Psoas muscle (tissue), 8 donors: Measurements from ENCODE around the gene TCF15. TPM values are rescaled to one million over a fixed set of nuclear protein-coding genes. Genes with fewer than 3 reads are reported as not detected.

ENCODE experiments used
- ATAC-seq, 4 donors: fragments of 200-7000 bp; cut with Tn5 transposase; one replicate each; pipeline ENCODE4 v1.9.1; 2020; ENCODE audit warnings: moderate library complexity in 3 of 4, mild to moderate bottlenecking in 2 of 4
- DNase-seq, 2 donors: peaks; one replicate each; pipeline ENCODE4 v3.0.0-alpha.2; 2020
- H3K27ac ChIP-seq: fragments of 200-600 bp; one replicate; pipeline ENCODE4 v1.8.0; 2022
- H3K27me3 ChIP-seq, 3 donors: fragments of 200-600 bp in 1 of 3; one replicate each; pipeline versions ENCODE4 v1.6.1 to v1.8.0; 2013 to 2022; ENCODE audit warnings: low read length in 2 of 3, mild to moderate bottlenecking in 2 of 3, moderate library complexity in 1 of 3; ENCODE audit not compliant: insufficient read depth in 3 of 3
- H3K36me3 ChIP-seq, 2 donors: fragments of 200-600 bp in 1 of 2; one replicate each; pipeline versions ENCODE4 v1.6.1 to v1.8.0; 2013 to 2022; ENCODE audit warnings: low read depth in 1 of 2, mild to moderate bottlenecking in 1 of 2, moderate library complexity in 1 of 2; ENCODE audit not compliant: insufficient read depth in 1 of 2
- H3K4me1 ChIP-seq: fragments of 200-600 bp; one replicate; pipeline ENCODE4 v1.8.0; 2022
- H3K4me3 ChIP-seq: fragments of 200-600 bp; one replicate; pipeline ENCODE4 v1.8.0; 2022; ENCODE audit warnings: mild to moderate bottlenecking
- H3K9me3 ChIP-seq: fragments of 200-600 bp; one replicate; pipeline ENCODE4 v1.8.0; 2022
- CTCF ChIP-seq: fragments of 200-600 bp; IDR thresholded peaks from one replicate; pipeline ENCODE4 v1.8.0; 2022; ENCODE audit warnings: antibody characterized with exemption
- WGBS, 3 donors: extraction: QIAGEN DNeasy Blood & Tissue Kit; methylation state at CpG; one replicate each; pipeline versions ENCODE4 v1.1.6 to v1.1.7; 2013; 5-methylcytosine and 5-hydroxymethylcytosine counted together
- intact Hi-C, 2 donors: fragments of 100-400 bp; cut with DNase I; formaldehyde crosslinking; loops; one replicate each; pipeline versions ENCODE4 v1.11.0 to v1.14.2; 2022
- polyA plus RNA-seq, 3 donors: library from polyadenylated mRNA; stranded (reverse); fragments of 200-250 nt; gene quantifications; one replicate each; pipeline ENCODE4 v1.2.3, GENCODE V29; 2013
- total RNA-seq, 4 donors: library from RNA; stranded (reverse); fragmentation: NEBNext Ultra II Directional in 2 of 4; extraction: Animal tissue kit (Norgen Biotek cat#: 25700) in 2 of 4; gene quantifications; one replicate each; pipeline versions ENCODE4 v1.2.1 to v1.2.4, GENCODE V29; 2021 to 2023
- donor health status: healthy with polysubstance abuse.
- donor health status: DM: no; HTN: no; CAD: no; lungs with moderate emphysema.
- donor health status: Bipolar disorder and iron deficiency.
- donor health status: healthy.
- donor health status: DM: yes; HTN: yes; CAD: no.
- donor health status: DM: no; HTN: no; CAD: no.
- donor health status: DM: no; HTN: no; CAD: no.
- donor health status: DM: yes; HTN: yes; CAD: no.

The TCF15 gene
- total and polyA plus RNA-seq, 7 donors, result 3.0 to 10.6 (median 5.1) TPM

- no peak for TF ChIP-seq CTCF
Observed at GRCh38 chr20:651713-652614, 41.9 kb upstream of the TCF15 start.

GRCh38 chr20:650954-651353 is 40.8 kb upstream of the TCF15 start:
- Histone ChIP-seq H3K36me3 (peaks cover 18 to 50% of the 10 kb centered on the region in 2 donors), H3K4me1 (peaks cover 11% of the 10 kb centered on the region), H3K4me3 (peak overlapping the region; percentile 85), H3K27ac (peak overlapping the region; percentile 89), H3K27me3 (no peaks in the 10 kb centered on the region), H3K9me3 (no peaks in the 10 kb centered on the region)
- DNase-seq (no peak), ATAC-seq (no peak)
- intact Hi-C loops, result loop anchor here (5.0 to 10.0 kb wide), 4 partner anchors 76 to 184 kb away; partner anchors contain the start of gene FAM110A (in 1 of the 2)
- 58 to 68% (median 68%) methylated on average over 5 of the region's 5 CpGs for WGBS, 3 donors
- peak; percentile 20 for TF ChIP-seq CTCF

More at GRCh38 chr20:651713-652614, 41.9 kb upstream of the TCF15 start:
- Histone ChIP-seq H3K4me3 (peak overlapping the region; percentile 85), H3K27me3 (no peaks in the 10 kb centered on the region), H3K4me1 (peaks cover 11% of the 10 kb centered on the region), H3K27ac (peak overlapping the region; percentile 89), H3K36me3 (peaks cover 18 to 44% of the 10 kb centered on the region in 2 donors), H3K9me3 (no peaks in the 10 kb centered on the region)
- intact Hi-C loops, result loop anchor here (5.0 to 10.0 kb wide), 4 partner anchors 75 to 183 kb away; partner anchors contain the start of gene FAM110A (in 1 of the 2)
- 45 to 51% (median 46%) methylated on average over 20 of the region's 20 CpGs for WGBS, 3 donors
- DNase-seq (no peak), ATAC-seq (peak in 3 of 4 donors; percentile 12 to 29 (median 15))

GRCh38 chr20:650281-650680 is 40.2 kb upstream of the TCF15 start:
- peaks cover 18 to 50% of the 10 kb centered on the region in 2 donors for H3K36me3 ChIP-seq
- intact Hi-C loops, result loop anchor here (5.0 to 10.0 kb wide), 4 partner anchors 77 to 185 kb away; partner anchors contain the start of gene FAM110A (in 1 of the 2)

GRCh38 chr20:647479-648019 is 37.4 kb upstream of the TCF15 start:
- H3K36me3 ChIP-seq, result peaks cover 18 to 50% of the 10 kb centered on the region in 2 donors
- H3K27me3 ChIP-seq, result peaks cover 0 to 2% (median 0%) of the 10 kb centered on the region in 3 donors
- no peak overlapping the region for H3K4me3 ChIP-seq
- no peak for ATAC-seq
- no peak for DNase-seq
- H3K27ac ChIP-seq, result no peak overlapping the region
- peaks cover 4% of the 10 kb centered on the region for H3K4me1 ChIP-seq
- no peak for TF ChIP-seq CTCF
- WGBS, 3 donors, result 87 to 94% (median 90%) methylated on average over 2 of the region's 2 CpGs
- intact Hi-C loops, result loop anchor here in 1 of 2 donors (5.0 kb wide), 1 partner anchor 85 kb away; no protein-coding TSS in a partner anchor
- no peaks in the 10 kb centered on the region for H3K9me3 ChIP-seq

More at GRCh38 chr20:650281-650680, 40.2 kb upstream of the TCF15 start:
- peak overlapping the region; percentile 85 for H3K4me3 ChIP-seq
- H3K9me3 ChIP-seq, result no peaks in the 10 kb centered on the region
- DNase-seq (peak in 1 of 2 donors; percentile 19), ATAC-seq (no peak)
- peaks cover 11% of the 10 kb centered on the region for H3K4me1 ChIP-seq
- TF ChIP-seq CTCF, result no peak
- H3K27me3 ChIP-seq, result no peaks in the 10 kb centered on the region
- 84 to 87% (median 86%) methylated on average over 5 of the region's 5 CpGs for WGBS, 3 donors
- no peak overlapping the region for H3K27ac ChIP-seq
